ENCODE results near the gene MAP10. TPM values are rescaled to one million over a fixed set of nuclear protein-coding genes. Genes with fewer than 3 reads are reported as not detected.

Gene MAP10, protein sequence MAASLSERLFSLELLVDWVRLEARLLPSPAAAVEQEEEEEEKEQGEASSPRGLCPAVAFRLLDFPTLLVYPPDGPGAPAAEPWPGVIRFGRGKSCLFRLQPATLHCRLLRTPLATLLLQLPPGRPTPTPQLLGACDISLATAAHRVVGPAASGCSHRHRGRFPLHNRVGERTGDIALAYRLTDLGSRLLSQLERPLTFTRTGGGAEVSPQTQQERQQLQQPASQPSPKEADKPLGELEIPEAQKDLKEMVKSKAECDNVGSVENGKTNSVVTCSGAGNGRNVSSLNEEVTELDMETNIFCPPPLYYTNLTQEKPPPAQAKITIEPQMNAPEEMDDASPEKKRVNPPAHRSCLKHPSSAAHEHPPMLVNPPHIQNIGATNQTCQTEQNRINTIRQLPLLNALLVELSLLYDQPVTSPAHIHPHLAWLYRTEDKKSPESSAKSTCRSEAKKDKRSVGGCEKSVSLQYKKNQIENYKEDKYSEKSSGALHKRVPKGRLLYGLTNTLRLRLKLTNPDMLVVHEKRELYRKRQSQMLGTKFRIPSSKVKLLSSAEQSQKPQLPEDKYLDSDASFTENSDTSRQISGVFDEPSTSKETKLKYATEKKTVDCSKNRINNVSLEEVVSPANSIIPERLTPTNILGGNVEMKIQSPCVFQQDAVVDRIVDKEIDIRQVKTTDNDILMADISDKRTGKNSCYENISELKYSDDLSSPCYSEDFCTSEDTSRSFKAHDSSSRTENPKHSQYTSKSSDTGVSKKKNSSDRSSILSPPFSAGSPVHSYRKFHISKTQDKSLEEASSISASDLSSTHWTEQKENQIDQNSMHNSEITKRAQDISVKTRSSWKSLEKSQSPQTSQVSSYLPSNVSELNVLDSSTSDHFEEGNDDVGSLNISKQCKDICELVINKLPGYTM
- 2.8 TPM for polyA plus RNA-seq
- long read RNA-seq, donor 1, partial matches to known transcripts = 0 of 2 reads
- long read RNA-seq, donor 1, other reads (novel, unspliced or antisense) = 0 of 2 reads
- long read RNA-seq, donor 2, transcript MAP10-201 (1 exons, 3,516 nt) = major isoform, 15 of 15 reads
- long read RNA-seq, donor 2, partial matches to known transcripts = 0 of 15 reads
- long read RNA-seq, donor 2, other reads (novel, unspliced or antisense) = 0 of 15 reads
- long read RNA-seq, donor 3 = 0 reads
- long read RNA-seq, donor 4, partial matches to known transcripts = 0 of 3 reads
- long read RNA-seq, donor 4, other reads (novel, unspliced or antisense) = 0 of 3 reads
- long read RNA-seq, donor 5, partial matches to known transcripts = 0 of 3 reads
- long read RNA-seq, donor 5, other reads (novel, unspliced or antisense) = 0 of 3 reads
- long read RNA-seq, donor 6, partial matches to known transcripts = 0 of 4 reads
- long read RNA-seq, donor 6, other reads (novel, unspliced or antisense) = 0 of 4 reads
- long read RNA-seq, donor 7, transcript MAP10-201 (1 exons, 3,516 nt) = major isoform, 8 of 8 reads
- long read RNA-seq, donor 7, partial matches to known transcripts = 0 of 8 reads
- long read RNA-seq, donor 7, other reads (novel, unspliced or antisense) = 0 of 8 reads
- long read RNA-seq, donor 8, transcript MAP10-201 (1 exons, 3,516 nt) = major isoform, 8 of 8 reads
- long read RNA-seq, donor 8, partial matches to known transcripts = 0 of 8 reads
- long read RNA-seq, donor 8, other reads (novel, unspliced or antisense) = 0 of 8 reads
- long read RNA-seq, donor 9, transcript MAP10-201 (1 exons, 3,516 nt) = major isoform, 8 of 8 reads
- long read RNA-seq, donor 9, partial matches to known transcripts = 0 of 8 reads
- long read RNA-seq, donor 9, other reads (novel, unspliced or antisense) = 0 of 8 reads
- long read RNA-seq, donor 10, transcript MAP10-201 (1 exons, 3,516 nt) = major isoform, 8 of 8 reads
- long read RNA-seq, donor 10, partial matches to known transcripts = 0 of 8 reads
- long read RNA-seq, donor 10, other reads (novel, unspliced or antisense) = 0 of 8 reads
- long read RNA-seq, donor 11, transcript MAP10-201 (1 exons, 3,516 nt) = major isoform, 6 of 6 reads
- long read RNA-seq, donor 11, partial matches to known transcripts = 0 of 6 reads
- long read RNA-seq, donor 11, other reads (novel, unspliced or antisense) = 0 of 6 reads

- peaks cover 8% of the 10 kb centered on the region for H3K9me3 ChIP-seq (ENCODE audit: control insufficient read depth, low read depth, low read length)
- H3K36me3 ChIP-seq (ENCODE audit: control insufficient read depth, insufficient read depth, low read length) = no peaks in the 10 kb centered on the region
- peaks cover 6% of the 10 kb centered on the region for H3K4me1 ChIP-seq (ENCODE audit: control insufficient read depth, insufficient read depth, low read length)
- DNase-seq = peak; percentile 55 to 82
- peak within 1 kb of the TSS; percentile 91 for H3K4me3 ChIP-seq (ENCODE audit: low read length)
- peak within 1 kb of the TSS; percentile 61 for H3K27ac ChIP-seq (ENCODE audit: low read length)
- H3K27me3 ChIP-seq (ENCODE audit: control insufficient read depth, insufficient read depth, low read length) = no peaks in the 10 kb centered on the region
- no CpG with 5 or more reads among the region's 75 CpGs for WGBS (ENCODE audit: insufficient coverage, low lambda C conversion rate)
Measured at GRCh38 chr1:232805269-232806185, at the start of gene MAP10. Gene MAP10, plus strand, starts transcription at chr1:232805416. Its CDS starts 34 bp downstream, at chr1:232805450.

DNA sequence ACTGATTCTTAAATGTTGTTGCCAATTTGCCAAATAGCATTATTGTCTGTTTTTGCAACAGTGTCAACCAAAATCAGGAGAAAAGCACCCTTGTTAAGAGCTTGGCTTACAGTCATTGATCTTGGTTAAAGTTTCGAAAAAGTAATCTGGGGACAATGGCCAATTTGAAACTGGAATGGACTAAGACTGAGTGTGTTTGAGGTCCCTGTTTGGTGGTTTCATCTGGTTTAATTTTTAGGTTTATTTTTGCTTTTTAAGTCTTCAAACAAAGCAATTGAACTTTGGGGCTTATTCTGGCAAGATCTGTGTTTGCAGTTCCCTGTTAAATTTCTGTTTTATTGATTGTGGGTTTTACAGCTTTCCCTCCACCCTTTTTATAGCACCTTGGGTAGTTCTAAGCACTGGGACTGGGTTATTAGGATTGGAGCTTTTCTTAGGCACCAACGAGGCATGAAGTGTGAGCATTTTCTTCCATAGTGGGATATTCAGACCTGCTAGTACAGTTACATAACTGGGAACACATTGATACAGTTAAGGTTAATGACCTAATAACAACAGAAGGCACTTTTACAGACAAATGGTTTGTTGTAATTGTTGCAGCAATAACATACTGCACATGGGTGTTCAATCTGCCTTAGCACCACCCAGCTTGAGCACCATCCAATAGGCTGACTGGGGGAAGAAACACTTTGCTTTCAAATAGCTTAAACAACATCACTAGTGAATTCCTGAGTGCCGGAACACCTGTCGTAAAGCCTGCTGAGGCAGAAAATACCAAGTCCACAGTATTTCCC is 40.6 kb upstream of the MAP10 start:
- Histone ChIP-seq H3K4me3 (ENCODE audit: low read length) (no peak overlapping the region), H3K4me1 (ENCODE audit: control insufficient read depth, insufficient read depth, low read length) (peaks cover 36% of the 10 kb centered on the region), H3K36me3 (ENCODE audit: control insufficient read depth, insufficient read depth, low read length) (no peaks in the 10 kb centered on the region), H3K27ac (ENCODE audit: low read length) (peak overlapping the region; percentile 44), H3K9me3 (ENCODE audit: control insufficient read depth, low read depth, low read length) (no peaks in the 10 kb centered on the region), H3K27me3 (ENCODE audit: control insufficient read depth, insufficient read depth, low read length) (no peaks in the 10 kb centered on the region)
- DNase-seq = peak; percentile 45 to 85
- WGBS (ENCODE audit: insufficient coverage, low lambda C conversion rate) = 80% methylated on average over 1 of the region's 4 CpGs

DNA sequence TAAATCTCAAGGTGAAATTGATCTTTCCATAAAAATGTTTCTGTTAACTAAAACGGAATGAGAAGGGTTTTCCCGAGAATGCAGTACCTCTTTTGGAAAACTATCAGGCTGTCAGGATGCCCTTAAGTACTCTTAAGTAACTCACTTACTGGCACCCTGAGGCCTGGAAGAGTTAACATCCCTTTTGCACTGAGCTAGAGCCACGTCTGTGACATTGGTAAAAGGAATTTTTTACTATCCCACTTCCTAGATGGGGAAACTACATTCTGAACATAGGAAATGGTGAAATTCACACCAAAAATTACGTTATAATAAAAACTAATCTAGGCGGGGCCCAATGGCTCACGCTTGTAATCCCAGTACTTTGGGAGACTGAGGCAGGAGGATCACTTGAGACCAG is 39.7 kb upstream of the MAP10 start:
- Histone ChIP-seq H3K9me3 (ENCODE audit: control insufficient read depth, low read depth, low read length) (no peaks in the 10 kb centered on the region), H3K36me3 (ENCODE audit: control insufficient read depth, insufficient read depth, low read length) (no peaks in the 10 kb centered on the region), H3K4me1 (ENCODE audit: control insufficient read depth, insufficient read depth, low read length) (peaks cover 36% of the 10 kb centered on the region), H3K27me3 (ENCODE audit: control insufficient read depth, insufficient read depth, low read length) (no peaks in the 10 kb centered on the region), H3K4me3 (ENCODE audit: low read length) (no peak overlapping the region), H3K27ac (ENCODE audit: low read length) (peak overlapping the region; percentile 44)
- DNase-seq = peak in 1 of 2 donors; percentile 11
- WGBS (ENCODE audit: insufficient coverage, low lambda C conversion rate) = 90% methylated on average over 2 of the region's 6 CpGs

DNA sequence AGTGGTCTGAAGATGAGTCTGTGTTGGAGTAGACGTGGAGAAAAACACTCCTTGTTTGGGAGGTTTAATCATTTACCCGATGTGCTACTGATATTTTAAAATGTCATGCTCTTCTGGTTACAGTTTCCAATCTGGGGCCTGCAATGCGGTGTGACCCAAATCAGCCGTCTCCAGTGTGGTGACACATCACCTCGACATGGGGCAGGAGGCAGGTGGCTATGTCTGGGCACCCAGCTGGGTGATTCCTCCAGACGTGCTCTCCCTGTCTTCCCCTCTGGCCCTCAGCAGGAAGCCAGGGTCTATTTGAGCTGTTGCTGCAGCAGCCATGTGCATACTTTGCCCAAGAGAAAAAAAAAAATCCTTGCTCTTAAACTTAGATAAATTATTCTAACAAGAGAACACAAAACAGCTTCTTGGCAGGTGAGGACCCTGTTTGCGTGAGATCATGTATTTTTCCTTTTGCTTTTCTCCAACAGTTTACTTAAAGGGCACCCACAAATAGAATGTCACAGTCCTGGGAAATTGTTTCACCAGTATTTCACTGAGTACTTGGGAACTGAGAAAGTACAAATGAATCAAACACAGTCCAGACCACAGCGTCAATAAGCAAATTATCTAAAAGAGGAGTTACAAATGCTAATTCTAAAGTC is 38.9 kb upstream of the MAP10 start:
- WGBS (ENCODE audit: insufficient coverage, low lambda C conversion rate) = 71% methylated on average over 2 of the region's 8 CpGs
- Histone ChIP-seq H3K4me1 (ENCODE audit: control insufficient read depth, insufficient read depth, low read length) (peaks cover 36% of the 10 kb centered on the region), H3K27ac (ENCODE audit: low read length) (peak overlapping the region; percentile 82), H3K4me3 (ENCODE audit: low read length) (no peak overlapping the region), H3K9me3 (ENCODE audit: control insufficient read depth, low read depth, low read length) (no peaks in the 10 kb centered on the region), H3K36me3 (ENCODE audit: control insufficient read depth, insufficient read depth, low read length) (no peaks in the 10 kb centered on the region), H3K27me3 (ENCODE audit: control insufficient read depth, insufficient read depth, low read length) (no peaks in the 10 kb centered on the region)
- DNase-seq = peak; percentile 19 to 49

- peak in 1 of 2 donors; percentile 13 for DNase-seq
- Histone ChIP-seq H3K36me3 (ENCODE audit: control insufficient read depth, insufficient read depth, low read length) (no peaks in the 10 kb centered on the region), H3K4me3 (ENCODE audit: low read length) (no peak overlapping the region), H3K27ac (ENCODE audit: low read length) (peak overlapping the region; percentile 82), H3K27me3 (ENCODE audit: control insufficient read depth, insufficient read depth, low read length) (no peaks in the 10 kb centered on the region), H3K4me1 (ENCODE audit: control insufficient read depth, insufficient read depth, low read length) (peaks cover 36% of the 10 kb centered on the region), H3K9me3 (ENCODE audit: control insufficient read depth, low read depth, low read length) (no peaks in the 10 kb centered on the region)
- whole genome bisulfite sequencing (ENCODE audit: insufficient coverage, low lambda C conversion rate) = 80% methylated on average over 1 of the region's 1 CpG
Measured at GRCh38 chr1:232766904-232767303, 38.3 kb upstream of the MAP10 start.

- Histone ChIP-seq H3K27ac (ENCODE audit: low read length) (peak overlapping the region; percentile 82), H3K36me3 (ENCODE audit: control insufficient read depth, insufficient read depth, low read length) (no peaks in the 10 kb centered on the region), H3K4me1 (ENCODE audit: control insufficient read depth, insufficient read depth, low read length) (peaks cover 36% of the 10 kb centered on the region), H3K9me3 (ENCODE audit: control insufficient read depth, low read depth, low read length) (no peaks in the 10 kb centered on the region), H3K27me3 (ENCODE audit: control insufficient read depth, insufficient read depth, low read length) (no peaks in the 10 kb centered on the region), H3K4me3 (ENCODE audit: low read length) (no peak overlapping the region)
- WGBS (ENCODE audit: insufficient coverage, low lambda C conversion rate) = 25% methylated on average over 1 of the region's 14 CpGs
- DNase-seq = peak; percentile 87 to 95
Measured at GRCh38 chr1:232767305-232768074, 37.7 kb upstream of the MAP10 start.

DNA sequence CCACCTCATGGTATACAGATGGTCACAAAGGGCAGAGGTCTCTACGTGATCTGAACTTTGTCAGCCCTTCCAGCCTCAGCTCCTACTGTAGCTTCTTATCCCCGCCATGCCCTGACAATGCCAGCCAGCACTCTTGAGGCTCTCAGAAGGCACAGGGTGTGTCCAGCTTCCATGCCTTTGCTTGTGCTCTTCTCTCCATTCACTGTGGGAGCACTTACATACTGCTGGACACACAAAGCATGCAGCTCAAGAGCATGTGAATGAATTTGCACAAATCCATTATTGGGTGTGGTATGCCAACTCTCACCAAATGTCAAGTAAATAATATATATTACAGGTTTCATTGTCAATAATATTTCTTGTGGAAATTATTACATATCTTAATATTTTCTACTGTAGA is 36.4 kb upstream of the MAP10 start:
- no peak for DNase-seq
- no CpG with 5 or more reads among the region's 2 CpGs for WGBS (ENCODE audit: insufficient coverage, low lambda C conversion rate)
- no peak overlapping the region for H3K4me3 ChIP-seq (ENCODE audit: low read length)
- peaks cover 36% of the 10 kb centered on the region for H3K4me1 ChIP-seq (ENCODE audit: control insufficient read depth, insufficient read depth, low read length)
- no peak overlapping the region for H3K27ac ChIP-seq (ENCODE audit: low read length)
- H3K9me3 ChIP-seq (ENCODE audit: control insufficient read depth, low read depth, low read length) = no peaks in the 10 kb centered on the region
- H3K27me3 ChIP-seq (ENCODE audit: control insufficient read depth, insufficient read depth, low read length) = no peaks in the 10 kb centered on the region
- H3K36me3 ChIP-seq (ENCODE audit: control insufficient read depth, insufficient read depth, low read length) = no peaks in the 10 kb centered on the region

All from large intestine (tissue), 12 donors.